Gastroesophageal sphincter (tissue), 3 donors: Measurements from ENCODE around the gene GTPBP2.

Experiments
- EP300 ChIP-seq: sonication (generic); formaldehyde crosslinking; IDR thresholded peaks from one replicate; pipeline ENCODE4 v1.6.1; 2017; ENCODE audit warnings: antibody characterized with exemption, mild to moderate bottlenecking
- POLR2A ChIP-seq, 2 donors: fragments of 450-650 bp; IDR thresholded peaks; one replicate each; pipeline ENCODE4 v1.6.1; 2017; ENCODE audit warnings: antibody characterized with exemption in 2 of 2, mild to moderate bottlenecking in 2 of 2, moderate library complexity in 1 of 2
- POLR2AphosphoS5 ChIP-seq: sonication (generic); formaldehyde crosslinking; IDR thresholded peaks from one replicate; pipeline ENCODE4 v1.6.1; 2017; ENCODE audit warnings: antibody characterized with exemption
- TF ChIP-seq, protein P1 (sequence below), 4 experiments: fragments of 200-600 bp in 2 of 4; fragments of 450-650 bp in 2 of 4; sonication (generic) in 1 of 4; IDR thresholded peaks; one replicate each; pipeline ENCODE4 v1.5.1; 2017 to 2019; ENCODE audit warnings: antibody characterized with exemption in 4 of 4, mild to moderate bottlenecking in 2 of 4, moderate library complexity in 2 of 4

DNA sequence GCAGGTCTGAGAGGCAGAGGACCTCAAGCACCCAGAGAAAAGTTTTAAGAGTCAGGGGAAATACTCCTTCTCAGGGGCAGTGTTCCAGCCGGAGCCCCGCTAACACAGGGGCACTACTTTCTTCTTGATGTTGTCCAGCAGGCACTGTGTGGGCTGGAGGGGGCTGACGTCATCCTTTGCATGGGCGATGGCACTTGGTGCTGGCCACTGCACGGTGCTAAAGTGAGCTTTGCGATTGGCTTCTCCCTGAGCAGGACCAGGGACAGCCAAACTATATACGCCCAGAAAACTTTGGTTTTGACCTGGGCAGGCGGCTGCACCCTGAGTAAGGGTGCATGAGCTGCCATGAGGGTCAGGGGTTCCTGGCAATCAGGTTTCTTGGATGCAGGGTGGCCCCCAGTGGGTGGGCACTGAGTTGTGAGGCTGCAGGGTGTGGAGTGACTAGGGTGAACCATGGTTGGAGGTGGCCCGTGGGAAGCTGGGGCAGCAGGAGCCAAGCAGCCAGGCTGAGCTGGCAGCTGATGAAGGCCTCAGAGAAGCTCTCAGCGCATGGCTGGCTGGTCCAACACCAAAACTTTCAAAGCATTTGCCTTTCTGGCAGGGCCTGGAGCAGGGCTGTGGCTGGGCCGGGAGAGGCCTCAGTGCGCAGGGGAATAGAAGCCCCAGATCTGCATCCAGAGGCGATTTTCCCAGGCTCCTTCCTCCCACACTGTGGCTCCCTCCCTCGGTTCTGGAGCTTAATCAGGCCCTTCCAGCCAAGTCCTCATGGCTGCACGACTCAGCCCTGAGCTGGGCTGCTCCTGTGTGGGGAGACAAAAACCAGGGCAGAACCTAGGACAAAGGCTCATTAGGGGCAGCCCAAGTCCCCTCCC, 40.2 kb upstream of the GTPBP2 start:
- TF ChIP-seq POLR2A (IDR thresholded peaks at IDR 0.05) (no peak), EP300 (no peak), POLR2AphosphoS5 (no peak)
- TF ChIP-seq, protein P1, sequence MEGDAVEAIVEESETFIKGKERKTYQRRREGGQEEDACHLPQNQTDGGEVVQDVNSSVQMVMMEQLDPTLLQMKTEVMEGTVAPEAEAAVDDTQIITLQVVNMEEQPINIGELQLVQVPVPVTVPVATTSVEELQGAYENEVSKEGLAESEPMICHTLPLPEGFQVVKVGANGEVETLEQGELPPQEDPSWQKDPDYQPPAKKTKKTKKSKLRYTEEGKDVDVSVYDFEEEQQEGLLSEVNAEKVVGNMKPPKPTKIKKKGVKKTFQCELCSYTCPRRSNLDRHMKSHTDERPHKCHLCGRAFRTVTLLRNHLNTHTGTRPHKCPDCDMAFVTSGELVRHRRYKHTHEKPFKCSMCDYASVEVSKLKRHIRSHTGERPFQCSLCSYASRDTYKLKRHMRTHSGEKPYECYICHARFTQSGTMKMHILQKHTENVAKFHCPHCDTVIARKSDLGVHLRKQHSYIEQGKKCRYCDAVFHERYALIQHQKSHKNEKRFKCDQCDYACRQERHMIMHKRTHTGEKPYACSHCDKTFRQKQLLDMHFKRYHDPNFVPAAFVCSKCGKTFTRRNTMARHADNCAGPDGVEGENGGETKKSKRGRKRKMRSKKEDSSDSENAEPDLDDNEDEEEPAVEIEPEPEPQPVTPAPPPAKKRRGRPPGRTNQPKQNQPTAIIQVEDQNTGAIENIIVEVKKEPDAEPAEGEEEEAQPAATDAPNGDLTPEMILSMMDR (IDR thresholded peaks at IDR 0.05): no peak
